HepG2 (cell line): ENCODE measurements around the gene MICALL2. TPM values are rescaled to one million over a fixed set of nuclear protein-coding genes. Genes with fewer than 3 reads are reported as not detected.

Experiments
- ATAC-seq: fragments of 200-7000 bp; cut with Tn5 transposase; 3 replicates; pipeline ENCODE4 v1.9.1; 2020; ENCODE audit warnings: mild to moderate bottlenecking, moderate library complexity
- BruUV-seq: library from RNA; stranded (reverse); fragments of 400-500 nt; replicated peaks from 2 replicates; lab custom pipeline; 2021; lab: Mats Ljungman, UMichigan
- CTCF ChIA-PET: fragments of 300-600 bp; formaldehyde crosslinking; extraction: SDS; loops from one replicate; lab custom pipeline; 2021; ENCODE audit warnings: low total read pairs, inconsistent platforms, low intra/inter-chr PET ratio; lab: Yijun Ruan, JAX
- POLR2A ChIA-PET: fragments of 350-600 bp; sonication (Branson Sonifier 250); formaldehyde crosslinking; loops from one replicate; lab custom pipeline; 2020; ENCODE audit warnings: antibody characterized with exemption, inconsistent platforms; lab: Yijun Ruan, JAX
- DNase-seq: peaks from one replicate; pipeline ENCODE4 v3.0.0-alpha.2; 2015; ENCODE audit warnings: low spot score
- FAIRE-seq: peaks from 3 replicates; lab custom pipeline; 2011; peaks lifted over from hg19 to GRCh38; lab: Jason Lieb, UNC
- H2AFZ ChIP-seq: one replicate; pipeline ENCODE4 v1.6.1; 2011; ENCODE audit warnings: low read length, inconsistent platforms
- H3K27ac ChIP-seq: fragments of 300-600 bp; 3 replicates; pipeline ENCODE4 v1.8.0; 2011; ENCODE audit warnings: mixed run types, mild to moderate bottlenecking, mixed read lengths, low read length, inconsistent platforms; ENCODE audit not compliant: insufficient read depth; ENCODE audit errors: extremely low read length
- H3K27me3 ChIP-seq, 2 experiments: fragments of 200-600 bp in 1 of 2; 2 replicates in 1 of 2; 3 replicates in 1 of 2; pipeline versions ENCODE4 v1.6.0 to v1.8.0; 2011; ENCODE audit warnings: low read length in 2 of 2, mild to moderate bottlenecking in 2 of 2, moderate library complexity in 2 of 2, inconsistent platforms in 1 of 2; ENCODE audit not compliant: insufficient read depth in 2 of 2, control insufficient read depth in 1 of 2
- H3K36me3 ChIP-seq, 2 experiments: fragments of 200-600 bp in 1 of 2; replicated peaks in 1 of 2; 2 replicates in 1 of 2; 3 replicates in 1 of 2; pipeline versions ENCODE4 v1.5.1 to v1.8.0; 2011; ENCODE audit warnings: low read length in 2 of 2, inconsistent platforms in 1 of 2; ENCODE audit not compliant: insufficient read depth in 2 of 2, control insufficient read depth in 1 of 2
- H3K4me1 ChIP-seq: 2 replicates; pipeline ENCODE4 v1.5.1; 2012; ENCODE audit warnings: low read length, inconsistent platforms; ENCODE audit not compliant: insufficient read depth
- H3K4me2 ChIP-seq: 2 replicates; pipeline ENCODE4 v1.6.0; 2011; ENCODE audit warnings: low read depth, low read length, inconsistent platforms
- H3K4me3 ChIP-seq, 3 experiments: fragments of 200-600 bp in 1 of 3; sonication (generic), shearing (Covaris generic) in 1 of 3; replicated peaks in 1 of 3; 2 replicates each; pipeline ENCODE4 v1.5.1; 2011 to 2016; ENCODE audit warnings: low read length in 3 of 3, inconsistent platforms in 2 of 3, low read depth in 2 of 3, mild to moderate bottlenecking in 2 of 3, control low read depth in 1 of 3, mixed read lengths in 1 of 3; ENCODE audit not compliant: insufficient read depth in 1 of 3
- H3K79me2 ChIP-seq: one replicate; pipeline ENCODE4 v1.6.1; 2011; ENCODE audit warnings: low read length, inconsistent platforms; ENCODE audit not compliant: insufficient read depth
- H3K9ac ChIP-seq: 2 replicates; pipeline ENCODE4 v1.6.0; 2011; ENCODE audit warnings: mild to moderate bottlenecking, low read depth, low read length, inconsistent platforms; ENCODE audit not compliant: insufficient read depth
- H3K9me3 ChIP-seq: 2 replicates; pipeline ENCODE4 v1.5.1; 2012; ENCODE audit warnings: mild to moderate bottlenecking, low read length
- H4K20me1 ChIP-seq: 2 replicates; pipeline ENCODE4 v1.6.0; 2011; ENCODE audit warnings: inconsistent platforms, mild to moderate bottlenecking, low read length, moderate library complexity; ENCODE audit not compliant: insufficient read depth
- BATF2 ChIP-seq: sonication (generic); formaldehyde crosslinking; IDR thresholded peaks from 2 replicates; pipeline ENCODE4 v1.8.0; 2022; ENCODE audit warnings: mild to moderate bottlenecking, missing genetic modification reagents, moderate library complexity
- CEBPG ChIP-seq: IDR thresholded peaks from 2 replicates; pipeline ENCODE4 v1.6.1; 2016
- KLF6 ChIP-seq: IDR thresholded peaks from 2 replicates; pipeline ENCODE4 v1.8.0; 2016; ENCODE audit warnings: missing biosample characterization, missing genetic modification reagents
- ZBTB7A ChIP-seq: sonication (generic); formaldehyde crosslinking; IDR thresholded peaks from 2 replicates; pipeline ENCODE4 v1.8.0; 2022; ENCODE audit warnings: mild to moderate bottlenecking, missing genetic modification reagents
- ZNF138 ChIP-seq: sonication (generic); formaldehyde crosslinking; IDR thresholded peaks from 2 replicates; pipeline ENCODE4 v1.5.0; 2020; ENCODE audit warnings: mild to moderate bottlenecking, low read depth, missing genetic modification reagents
- ZNF180 ChIP-seq: sonication (generic); formaldehyde crosslinking; IDR thresholded peaks from 2 replicates; pipeline ENCODE4 v1.4.0; 2020; ENCODE audit warnings: low read depth, missing genetic modification reagents, borderline replicate concordance
- ZNF773 ChIP-seq: sonication (generic); formaldehyde crosslinking; IDR thresholded peaks from 2 replicates; pipeline ENCODE4 v1.4.0; 2020; ENCODE audit warnings: missing genetic modification reagents, borderline replicate concordance
- WGBS: methylation state at CpG from one replicate; pipeline ENCODE4 v1.1.6; 2017; ENCODE audit warnings: low lambda C conversion rate; 5-methylcytosine and 5-hydroxymethylcytosine counted together
- in situ Hi-C: cut with HindIII; loops from 2 replicates; pipeline ENCODE4 v1.10.0; 2017; ENCODE audit warnings: low pct_unique_long_range_greater_than_20kb; ENCODE audit not compliant: extremely low pct_ligation_motif_present
- intact Hi-C: fragments of 100-400 bp; cut with micrococcal nuclease; formaldehyde crosslinking; loops from one replicate; pipeline ENCODE4 v1.10.0; 2022; ENCODE audit not compliant: unreplicated experiment
- polyA plus RNA-seq, 8 experiments: library from polyadenylated mRNA; depleted of rRNA in 3 of 8; stranded (reverse) in 7 of 8; unstranded in 1 of 8; fragments of >200 nt; fragmentation: Illumina TruSeq in 4 of 8; extraction: Trizol in 4 of 8; gene quantifications; 2 replicates each; pipeline versions ENCODE4 v1.2.1 to v1.2.3, GENCODE V29; 2011 to 2016; ENCODE audit warnings: low read depth in 4 of 8, missing spikeins in 1 of 8, mixed read lengths in 1 of 8; ENCODE audit not compliant: insufficient read depth in 1 of 8
- total RNA-seq, 5 experiments: library from RNA; depleted of rRNA; stranded (reverse); fragments of >200 nt; fragmentation: Illumina TruSeq; extraction: Trizol; gene quantifications; 2 replicates each; pipeline ENCODE4 v1.2.3, GENCODE V29; 2016; ENCODE audit warnings: low read depth in 1 of 5
- TF ChIP-seq, protein P1 (sequence below): IDR thresholded peaks from 2 replicates; pipeline ENCODE4 v1.6.1; 2016; ENCODE audit warnings: control low read depth
- TF ChIP-seq, protein P2 (sequence below): sonication (generic); formaldehyde crosslinking; IDR thresholded peaks from 2 replicates; pipeline ENCODE4 v1.8.0; 2022; ENCODE audit warnings: low read depth, missing genetic modification reagents
- TF ChIP-seq, protein P3 (sequence below): sonication (generic); formaldehyde crosslinking; IDR thresholded peaks from 2 replicates; pipeline ENCODE4 v1.4.0; 2020; ENCODE audit warnings: missing genetic modification reagents, borderline replicate concordance

Gene MICALL2
- total and polyA plus RNA-seq, 2 of the 13 experiments (the other 11 are each of a cell fraction or from before 2014, with no cell fraction given), result 5.8 to 12.4 TPM

DNA sequence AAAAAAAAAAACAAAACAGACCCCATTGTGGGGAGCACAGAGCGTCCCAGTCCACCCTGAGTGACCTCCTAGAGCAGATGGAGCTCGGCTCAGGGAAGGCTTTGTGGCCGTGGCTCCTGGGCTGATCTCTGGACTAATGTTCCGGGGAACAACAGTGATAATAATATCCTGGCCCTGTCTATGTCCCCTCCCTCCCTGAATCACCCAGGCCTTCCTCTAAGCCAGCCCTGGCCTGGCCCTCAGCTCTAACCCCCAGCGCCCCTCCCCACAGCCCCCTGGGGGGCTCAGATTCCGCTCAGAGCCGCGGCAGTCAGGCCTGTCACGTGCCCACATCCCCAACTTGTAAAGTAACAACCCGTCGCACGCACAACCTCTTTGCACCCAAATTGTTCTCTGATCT is 48.3 kb downstream of the MICALL2 start:
- Histone ChIP-seq H3K36me3 (no peaks in the 10 kb centered on the region), H3K27ac (no peak overlapping the region), H3K79me2 (no peaks in the 10 kb centered on the region), H4K20me1 (no peaks in the 10 kb centered on the region), H3K27me3 (peaks cover 11 to 49% of the 10 kb centered on the region in 2 experiments), H3K9ac (no peak overlapping the region), H2AFZ (no peak overlapping the region), H3K4me1 (no peaks in the 10 kb centered on the region), H3K4me3 (no peak overlapping the region), H3K4me2 (no peak overlapping the region), H3K9me3 (no peaks in the 10 kb centered on the region)
- no TSS peak for BruUV-seq
- ATAC-seq (no peak), FAIRE-seq (no peak), DNase-seq (no peak)
- CTCF ChIA-PET, result interaction anchor here (2.5 kb wide), 1 partner anchor 185 kb away, joined by 33 read pairs; no protein-coding TSS in a partner anchor
- POLR2A ChIA-PET, result no interaction called here
- in situ Hi-C loops, result no loop called here
- 27% methylated on average over 12 of the region's 12 CpGs for WGBS
- intact Hi-C loops, result loop anchor here (5.0 kb wide), 1 partner anchor 184 kb away; no protein-coding TSS in a partner anchor
- TF ChIP-seq BATF2 (CRISPR knock-in tag) (no peak), ZNF138 (no peak), ZBTB7A (CRISPR knock-in tag) (no peak), CEBPG (no peak), KLF6 (CRISPR knock-in tag) (no peak), ZNF773 (CRISPR knock-in tag) (no peak), ZNF180 (CRISPR knock-in tag) (no peak)
- TF ChIP-seq, protein P1, sequence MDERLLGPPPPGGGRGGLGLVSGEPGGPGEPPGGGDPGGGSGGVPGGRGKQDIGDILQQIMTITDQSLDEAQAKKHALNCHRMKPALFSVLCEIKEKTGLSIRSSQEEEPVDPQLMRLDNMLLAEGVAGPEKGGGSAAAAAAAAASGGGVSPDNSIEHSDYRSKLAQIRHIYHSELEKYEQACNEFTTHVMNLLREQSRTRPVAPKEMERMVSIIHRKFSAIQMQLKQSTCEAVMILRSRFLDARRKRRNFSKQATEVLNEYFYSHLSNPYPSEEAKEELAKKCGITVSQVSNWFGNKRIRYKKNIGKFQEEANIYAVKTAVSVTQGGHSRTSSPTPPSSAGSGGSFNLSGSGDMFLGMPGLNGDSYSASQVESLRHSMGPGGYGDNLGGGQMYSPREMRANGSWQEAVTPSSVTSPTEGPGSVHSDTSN, result no peak
- TF ChIP-seq, protein P2, sequence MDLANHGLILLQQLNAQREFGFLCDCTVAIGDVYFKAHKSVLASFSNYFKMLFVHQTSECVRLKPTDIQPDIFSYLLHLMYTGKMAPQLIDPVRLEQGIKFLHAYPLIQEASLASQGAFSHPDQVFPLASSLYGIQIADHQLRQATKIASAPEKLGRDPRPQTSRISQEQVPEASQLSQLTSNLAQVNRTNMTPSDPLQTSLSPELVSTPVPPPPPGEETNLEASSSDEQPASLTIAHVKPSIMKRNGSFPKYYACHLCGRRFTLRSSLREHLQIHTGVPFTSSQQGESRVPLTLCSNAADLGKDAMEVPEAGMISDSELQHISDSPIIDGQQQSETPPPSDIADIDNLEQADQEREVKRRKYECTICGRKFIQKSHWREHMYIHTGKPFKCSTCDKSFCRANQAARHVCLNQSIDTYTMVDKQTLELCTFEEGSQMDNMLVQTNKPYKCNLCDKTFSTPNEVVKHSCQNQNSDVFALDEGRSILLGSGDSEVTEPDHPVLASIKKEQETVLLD (CRISPR knock-in tag), result no peak
- TF ChIP-seq, protein P3, sequence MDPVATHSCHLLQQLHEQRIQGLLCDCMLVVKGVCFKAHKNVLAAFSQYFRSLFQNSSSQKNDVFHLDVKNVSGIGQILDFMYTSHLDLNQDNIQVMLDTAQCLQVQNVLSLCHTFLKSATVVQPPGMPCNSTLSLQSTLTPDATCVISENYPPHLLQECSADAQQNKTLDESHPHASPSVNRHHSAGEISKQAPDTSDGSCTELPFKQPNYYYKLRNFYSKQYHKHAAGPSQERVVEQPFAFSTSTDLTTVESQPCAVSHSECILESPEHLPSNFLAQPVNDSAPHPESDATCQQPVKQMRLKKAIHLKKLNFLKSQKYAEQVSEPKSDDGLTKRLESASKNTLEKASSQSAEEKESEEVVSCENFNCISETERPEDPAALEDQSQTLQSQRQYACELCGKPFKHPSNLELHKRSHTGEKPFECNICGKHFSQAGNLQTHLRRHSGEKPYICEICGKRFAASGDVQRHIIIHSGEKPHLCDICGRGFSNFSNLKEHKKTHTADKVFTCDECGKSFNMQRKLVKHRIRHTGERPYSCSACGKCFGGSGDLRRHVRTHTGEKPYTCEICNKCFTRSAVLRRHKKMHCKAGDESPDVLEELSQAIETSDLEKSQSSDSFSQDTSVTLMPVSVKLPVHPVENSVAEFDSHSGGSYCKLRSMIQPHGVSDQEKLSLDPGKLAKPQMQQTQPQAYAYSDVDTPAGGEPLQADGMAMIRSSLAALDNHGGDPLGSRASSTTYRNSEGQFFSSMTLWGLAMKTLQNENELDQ (CRISPR knock-in tag), result no peak
